NCI-H1105 (cell line): ENCODE measurements around the gene MRPL28.
"Not testable (repeated sequence)": the region's sequence is repeated elsewhere in the genome, so short reads cannot be mapped to it uniquely, and the experiment has no call there.

Source experiments
- DNase-seq: peaks from one replicate; lab custom pipeline; 2025; lab: John Stamatoyannopoulos, UW

MRPL28 gene

DNA sequence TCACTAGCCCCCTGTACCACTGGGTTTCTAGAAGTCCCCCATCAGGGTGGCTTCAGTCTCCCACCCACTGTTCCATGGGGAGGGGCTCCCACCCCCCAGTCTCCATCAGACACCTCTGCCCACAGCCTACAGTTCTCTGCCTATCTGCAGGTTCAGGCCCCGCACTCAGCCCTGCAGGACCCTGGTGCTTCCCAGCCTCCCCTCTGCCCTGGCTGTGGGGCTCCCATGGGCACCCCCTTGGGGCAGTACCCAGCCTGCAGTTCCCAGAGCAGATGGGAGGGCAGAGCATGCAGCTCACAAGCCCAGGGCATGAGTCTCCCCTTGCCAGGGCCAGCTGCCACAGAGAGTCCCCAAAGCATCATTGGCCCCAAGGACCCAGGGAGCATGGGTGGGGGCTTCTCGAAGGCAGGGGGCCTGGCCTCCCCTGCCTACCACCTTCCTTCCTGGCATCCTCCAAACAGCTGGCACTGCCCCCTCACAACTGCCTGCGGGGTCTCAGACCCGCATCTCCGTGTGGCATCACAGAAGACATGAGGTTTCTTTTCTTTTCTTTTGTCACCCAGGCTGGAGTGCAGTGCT lies 2.8 kb upstream of the MRPL28 start:
- no peak for DNase-seq

DNA sequence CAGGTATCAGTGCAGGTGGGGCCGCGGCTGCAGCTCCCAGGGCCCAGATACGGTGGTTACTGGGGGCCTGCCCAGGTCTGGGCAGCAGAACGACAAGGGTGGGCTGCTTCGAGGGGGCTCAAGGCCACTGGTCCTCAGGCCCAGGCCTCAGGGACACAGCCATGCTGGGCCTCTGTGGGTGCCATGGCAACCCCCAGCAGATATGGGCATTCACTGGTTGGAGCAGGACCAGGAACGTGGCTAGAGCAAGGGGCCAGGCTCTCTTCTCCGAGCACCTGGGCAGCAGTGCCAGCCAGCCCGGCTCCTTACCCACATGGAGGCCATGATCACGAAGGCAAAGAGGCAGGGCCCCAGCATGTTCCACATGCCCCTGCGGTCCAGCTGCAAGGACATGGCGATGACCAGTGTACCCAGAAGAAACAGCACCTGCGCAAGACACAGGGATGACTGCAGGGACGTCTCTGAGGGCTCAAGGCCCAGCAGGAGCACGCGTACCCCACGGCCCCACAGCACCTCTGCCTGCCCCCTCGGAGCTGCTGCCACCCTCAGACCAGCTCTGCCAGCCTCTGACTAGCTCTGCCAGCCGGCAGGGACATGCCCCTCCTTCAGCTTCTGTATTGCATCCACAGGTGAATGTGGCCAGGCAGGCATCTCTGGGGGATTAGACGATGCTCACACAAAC lies 2.1 kb upstream of the MRPL28 start:
- DNase-seq = no peak

DNA sequence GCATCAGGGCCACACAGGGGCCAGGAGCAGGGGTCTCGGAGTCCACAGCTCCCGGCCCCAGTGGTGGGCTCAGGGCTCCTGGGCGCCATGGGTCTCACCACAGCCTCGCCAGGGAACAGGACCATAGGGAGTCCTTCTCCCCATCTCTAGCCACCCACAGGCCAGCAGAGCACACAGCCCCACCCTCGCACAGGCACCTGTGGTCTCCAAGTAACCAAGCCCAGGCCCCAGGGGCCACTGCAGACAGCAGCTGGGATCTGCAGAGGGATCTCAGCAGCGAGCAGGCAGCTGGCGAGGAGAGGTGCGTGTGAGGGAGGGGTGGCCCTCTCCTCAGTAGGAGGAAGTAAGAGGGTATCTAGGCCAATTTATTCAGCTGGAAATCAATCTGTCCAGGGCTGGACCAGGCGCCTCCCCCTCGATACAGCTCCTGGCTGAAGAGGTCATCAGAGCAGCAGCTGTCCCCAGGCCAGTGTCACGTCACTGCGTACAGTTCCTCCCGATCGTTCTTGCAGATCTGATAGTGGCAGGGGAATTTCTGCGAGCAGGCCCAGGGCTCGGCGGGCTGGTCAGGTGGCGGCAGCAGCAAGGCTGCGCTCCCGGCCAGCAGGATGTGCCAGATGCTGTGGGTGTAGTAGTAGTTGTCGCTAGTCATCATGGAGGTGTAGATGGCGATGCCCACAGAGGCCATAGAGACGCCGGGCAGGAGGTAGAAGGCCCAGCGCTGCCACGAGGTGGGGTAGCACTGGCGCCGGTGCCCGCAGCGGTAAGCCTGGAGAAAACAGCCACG lies 1.4 kb upstream of the MRPL28 start:
- no peak for DNase-seq

DNA sequence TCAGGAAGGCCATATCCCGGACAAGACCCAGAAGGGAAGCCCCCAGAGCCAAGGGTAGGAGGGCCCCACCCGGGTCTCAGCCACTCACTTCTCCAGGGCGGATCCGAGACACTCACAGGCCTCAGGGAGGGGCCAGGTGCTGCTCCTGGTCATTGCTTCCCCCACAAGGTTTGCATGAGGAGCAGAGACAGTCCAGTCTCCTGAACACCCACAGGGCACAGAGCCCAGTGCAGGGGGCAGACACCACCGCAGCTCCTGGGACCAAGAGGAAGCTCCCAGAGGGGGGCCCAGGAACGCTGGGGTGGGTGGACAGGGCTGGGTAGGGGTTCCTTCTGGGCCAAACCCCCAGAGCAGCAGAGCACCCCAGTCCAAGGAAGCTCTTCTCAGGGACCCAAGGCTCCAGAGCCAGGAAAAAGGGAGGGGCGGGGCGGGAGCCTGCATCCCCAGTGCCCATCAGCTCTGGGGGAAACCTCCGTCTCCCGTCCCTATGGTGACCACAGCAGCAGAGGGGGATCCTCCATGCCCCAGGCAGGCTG lies 709 bp upstream of the MRPL28 start:
- no peak for DNase-seq

DNA sequence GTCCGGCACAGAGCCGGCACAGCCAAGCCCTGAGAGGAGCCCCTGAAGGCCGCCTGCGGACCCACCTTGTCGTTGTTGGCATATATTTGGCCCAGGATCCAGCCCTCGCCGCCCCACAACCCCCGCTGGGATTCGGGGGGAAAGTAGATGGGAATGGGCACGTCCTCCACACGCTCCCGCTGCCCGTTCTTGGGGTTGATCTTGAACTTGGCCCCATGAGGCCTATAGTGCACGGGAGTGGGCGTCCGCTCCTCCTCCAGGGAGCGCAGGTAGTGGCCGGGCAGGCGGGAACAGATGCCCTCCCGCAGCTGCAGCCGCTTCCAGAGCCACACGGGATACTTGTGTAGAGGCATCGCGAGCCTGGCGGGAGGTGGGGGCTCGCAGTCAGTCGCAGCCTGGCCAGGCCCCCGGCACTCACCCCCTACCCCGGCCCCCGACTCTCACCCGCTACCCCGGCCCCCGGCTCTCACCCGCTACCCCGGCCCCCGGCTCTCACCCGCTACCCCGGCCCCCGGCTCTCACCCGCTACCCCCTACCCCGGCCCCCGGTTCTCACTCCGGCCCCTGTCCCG lies 387 bp downstream of the MRPL28 start:
- DNase-seq = no peak

DNA sequence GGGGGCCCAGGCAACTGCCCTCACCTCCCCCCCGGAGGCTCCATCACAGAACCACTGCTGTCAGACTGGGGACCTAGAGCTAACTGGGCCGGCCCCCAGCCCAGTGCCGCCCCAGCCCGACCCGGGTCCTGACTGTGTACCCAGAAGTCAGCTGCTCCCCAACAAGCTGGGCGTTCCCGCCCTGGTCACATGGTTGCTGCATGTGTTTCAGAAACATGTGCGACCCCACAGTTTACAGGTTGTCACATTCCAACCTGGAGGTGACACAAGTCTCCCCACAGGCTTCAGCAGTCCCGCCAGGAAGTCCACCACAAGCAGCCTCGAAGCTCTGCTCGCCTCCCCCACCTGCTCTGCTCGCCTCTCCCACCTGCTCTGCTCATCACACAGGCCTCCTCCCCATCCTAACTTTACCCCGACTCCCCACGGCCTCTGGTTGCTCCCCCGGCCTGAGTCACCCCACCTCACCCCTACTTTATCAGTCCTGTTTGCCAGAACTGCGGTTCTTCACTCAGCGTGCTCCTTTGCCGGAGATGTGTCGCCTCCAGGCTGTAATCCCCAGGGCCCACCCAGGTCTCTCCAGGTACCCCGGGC lies 968 bp downstream of the MRPL28 start:
- no peak for DNase-seq

DNA sequence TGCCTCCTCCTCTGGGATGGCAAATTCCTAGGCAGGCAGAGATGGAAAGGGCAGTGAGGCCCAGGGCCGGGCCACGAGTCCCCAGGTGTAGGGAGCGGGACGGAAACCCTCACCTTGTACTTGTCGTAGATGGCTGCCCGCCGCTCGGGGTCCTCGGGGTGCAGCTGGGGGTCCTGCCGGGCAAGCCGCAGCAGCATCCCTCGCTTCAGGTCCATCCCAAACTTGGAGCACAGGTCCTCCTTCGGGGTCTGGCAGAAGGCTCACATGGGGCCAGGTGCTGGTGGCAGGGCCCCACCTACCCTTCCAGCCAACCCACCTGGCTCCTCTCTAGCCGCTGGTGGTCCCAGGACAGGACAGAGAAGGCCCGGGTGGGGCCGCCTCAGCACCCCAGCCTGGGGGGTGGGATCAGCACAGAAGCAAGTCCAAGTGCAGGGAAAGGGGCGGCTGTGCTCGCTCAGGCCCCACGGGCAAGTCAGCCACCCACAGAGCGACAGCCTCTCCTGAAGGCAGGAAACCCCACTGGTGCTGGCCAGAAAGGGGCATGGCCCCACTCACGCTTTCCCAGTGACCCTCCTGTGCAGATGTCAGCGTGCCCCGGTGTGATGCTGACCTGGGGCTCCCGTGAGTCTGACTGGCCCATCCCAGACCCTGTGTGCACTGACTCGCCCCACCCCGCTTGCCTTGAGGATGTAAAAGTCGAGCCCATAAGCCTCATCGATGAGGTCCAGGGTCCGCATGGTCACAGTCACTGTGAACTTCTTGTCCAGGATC lies 1.8 kb downstream of the MRPL28 start:
- DNase-seq = no peak

DNA sequence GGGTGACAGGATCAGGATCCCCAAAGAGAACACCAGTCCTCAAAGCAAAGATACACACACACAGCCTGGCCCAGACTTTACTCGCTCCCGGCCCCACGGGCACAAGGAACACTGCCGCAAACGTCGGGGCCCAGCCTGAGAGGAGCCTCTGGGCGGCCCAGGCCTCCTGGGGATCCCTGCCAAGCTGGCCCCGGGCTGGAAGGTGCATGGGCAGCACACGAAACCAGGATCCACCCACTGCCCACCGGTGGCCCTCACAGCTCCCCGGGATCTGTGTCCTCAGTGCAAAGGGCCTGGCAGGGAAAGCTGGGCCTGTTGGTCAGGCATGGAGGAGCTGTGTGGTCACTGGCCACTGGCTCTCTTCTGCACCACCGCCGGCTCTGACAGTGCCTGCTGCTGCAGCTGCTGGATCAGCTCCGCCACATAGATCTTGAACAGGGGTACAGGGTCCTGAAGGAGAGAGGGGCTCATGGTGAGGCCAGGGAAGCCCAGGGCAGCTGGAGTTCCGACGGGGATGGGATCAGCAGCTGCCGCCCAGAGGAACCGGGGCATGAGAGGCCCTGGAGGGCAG lies 2.9 kb downstream of the MRPL28 start:
- no peak for DNase-seq

DNA sequence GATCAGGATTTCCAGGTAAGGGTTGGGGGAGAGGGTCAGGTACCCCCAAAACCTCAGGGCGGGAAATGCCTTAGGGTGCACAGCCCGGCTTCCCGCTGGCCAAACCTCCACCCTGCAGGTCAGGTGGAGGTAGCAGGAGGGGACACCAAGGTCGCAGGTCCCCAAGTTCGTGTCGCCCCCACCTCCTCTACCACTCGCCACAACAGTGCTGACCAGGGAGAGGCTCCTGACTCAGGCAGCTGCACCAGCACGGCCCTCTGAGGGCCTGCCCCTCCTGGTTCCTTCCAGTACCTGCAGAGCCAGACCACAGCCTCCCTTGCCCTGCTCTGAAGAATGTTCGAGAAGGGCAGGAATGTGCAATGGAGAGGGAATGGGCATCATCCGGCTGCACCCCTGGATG lies 3.9 kb downstream of the MRPL28 start:
- DNase-seq = no peak

DNA sequence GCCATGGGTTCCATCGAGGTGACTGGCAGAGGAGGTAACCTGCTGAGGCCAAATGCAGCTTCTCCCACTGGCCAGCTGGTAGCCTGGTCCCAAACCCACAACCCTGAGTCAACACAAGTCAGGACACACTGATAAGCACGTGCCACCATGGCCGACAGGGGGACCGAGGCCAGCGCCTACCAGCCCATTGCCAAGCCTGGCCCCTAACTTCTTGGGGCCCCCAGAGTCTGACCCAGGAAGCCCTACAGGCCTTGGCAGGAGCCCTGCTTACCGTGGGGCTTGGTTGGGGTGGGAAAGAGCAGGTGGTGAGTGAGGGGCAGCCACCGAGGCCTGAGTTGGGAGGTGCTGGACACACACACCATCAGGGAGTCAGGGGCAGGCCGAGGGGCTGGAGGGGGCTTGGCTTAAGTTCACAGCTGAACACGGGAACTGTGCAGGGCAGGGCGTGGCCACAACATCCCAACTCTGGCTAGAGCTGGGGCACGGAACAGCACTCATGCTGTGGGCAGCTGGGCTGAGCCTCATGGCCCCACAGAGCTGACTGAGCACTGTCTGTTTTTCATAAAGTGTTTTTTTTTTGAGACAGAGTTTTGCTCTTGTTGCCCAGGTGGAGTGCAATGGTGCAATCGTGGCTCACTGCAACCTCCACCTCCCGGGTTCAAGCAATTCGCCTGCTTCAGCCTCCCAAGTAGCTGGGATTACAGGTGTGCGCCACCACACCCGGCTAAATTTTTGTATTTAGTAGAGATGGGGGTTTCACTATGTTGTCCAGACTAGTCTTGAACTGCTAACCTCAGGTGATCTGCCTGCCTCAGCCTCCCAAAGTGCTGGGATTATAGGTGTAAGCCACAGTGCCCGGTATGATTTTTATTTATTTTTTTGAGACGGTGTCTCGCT lies 5.5 kb downstream of the MRPL28 start:
- DNase-seq = no peak

DNA sequence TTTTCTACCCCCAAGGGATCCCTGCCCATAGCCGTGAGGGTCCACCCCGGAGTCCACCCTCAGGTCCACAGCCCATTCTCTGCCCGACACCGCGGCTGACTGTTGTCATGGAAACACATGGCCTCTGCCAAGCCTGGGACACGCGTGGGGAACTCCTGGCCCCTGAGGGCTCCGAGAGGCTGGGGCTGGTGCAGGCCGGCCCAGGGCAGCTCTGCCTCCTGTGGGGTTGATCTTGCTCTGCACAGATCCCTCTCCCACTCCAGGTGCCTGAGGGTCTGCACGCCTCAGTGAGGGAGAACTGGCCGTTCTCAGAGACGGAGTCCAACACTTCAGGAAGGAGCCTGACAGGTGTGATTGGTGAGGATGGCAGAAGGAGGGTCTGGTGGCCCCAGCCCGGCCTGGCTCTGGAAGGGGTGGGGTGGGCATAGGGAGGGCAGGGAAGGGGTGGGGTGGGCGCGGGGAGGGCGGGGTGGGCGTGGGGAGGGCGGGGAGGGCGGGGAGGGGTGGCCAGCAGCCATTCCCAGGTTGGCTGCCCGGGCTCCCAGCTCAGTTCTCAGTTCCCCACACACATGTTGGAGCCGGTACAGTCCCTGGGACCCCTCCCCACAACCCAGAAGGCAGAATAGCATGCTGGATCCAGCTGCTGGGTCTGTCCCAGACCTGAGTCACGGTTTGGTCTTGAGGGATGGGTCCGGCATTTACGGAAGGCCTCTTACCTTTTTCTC lies 6.4 kb downstream of the MRPL28 start:
- DNase-seq = no peak

DNA sequence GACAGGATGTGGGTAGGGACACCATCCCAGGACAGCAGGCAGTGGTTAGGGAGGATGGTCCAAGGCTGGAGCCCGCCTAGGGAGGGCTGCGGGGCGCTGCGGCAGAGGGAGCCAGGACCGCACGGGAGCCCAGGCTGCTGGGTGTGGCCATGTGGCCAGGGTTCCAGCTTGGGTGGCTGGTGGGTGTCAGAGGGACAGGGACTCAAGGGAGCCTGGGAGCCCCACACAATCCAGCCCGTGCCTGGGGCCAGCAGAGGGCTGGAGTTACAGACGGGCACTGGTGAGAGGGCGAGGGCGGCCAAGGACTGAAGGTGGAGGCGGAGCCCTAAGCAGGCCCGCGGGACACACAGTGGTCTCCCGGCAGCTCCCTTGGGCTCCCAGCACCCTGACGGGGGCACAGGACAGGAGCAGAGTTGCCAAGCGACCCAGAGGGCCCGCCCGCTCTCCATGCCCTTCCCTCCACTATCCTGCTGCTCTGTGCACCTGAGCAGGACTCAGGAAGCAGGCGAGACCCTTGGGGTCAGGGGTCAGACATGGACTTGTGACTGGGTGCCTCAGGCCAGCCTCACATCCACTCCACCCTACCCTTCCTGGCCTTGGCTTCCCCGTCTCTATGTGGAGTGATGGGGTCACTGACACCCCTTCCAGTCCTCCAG lies 7.1 kb downstream of the MRPL28 start:
- DNase-seq = no peak

DNA sequence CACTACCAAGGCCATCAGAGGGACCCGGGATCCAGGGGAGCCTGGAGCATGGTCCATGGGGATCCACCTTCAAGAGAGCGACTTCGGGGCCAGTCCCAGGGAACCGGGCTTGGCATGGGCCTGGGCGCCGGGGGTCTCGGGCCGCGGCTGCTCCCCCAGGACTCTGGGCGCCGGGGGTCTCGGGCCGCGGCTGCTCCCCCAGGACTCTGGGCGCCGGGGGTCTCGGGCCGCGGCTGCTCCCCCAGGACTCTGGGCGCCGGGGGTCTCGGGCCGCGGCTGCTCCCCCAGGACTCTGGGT lies 7.7 kb downstream of the MRPL28 start:
- DNase-seq = not testable (repeated sequence)

DNA sequence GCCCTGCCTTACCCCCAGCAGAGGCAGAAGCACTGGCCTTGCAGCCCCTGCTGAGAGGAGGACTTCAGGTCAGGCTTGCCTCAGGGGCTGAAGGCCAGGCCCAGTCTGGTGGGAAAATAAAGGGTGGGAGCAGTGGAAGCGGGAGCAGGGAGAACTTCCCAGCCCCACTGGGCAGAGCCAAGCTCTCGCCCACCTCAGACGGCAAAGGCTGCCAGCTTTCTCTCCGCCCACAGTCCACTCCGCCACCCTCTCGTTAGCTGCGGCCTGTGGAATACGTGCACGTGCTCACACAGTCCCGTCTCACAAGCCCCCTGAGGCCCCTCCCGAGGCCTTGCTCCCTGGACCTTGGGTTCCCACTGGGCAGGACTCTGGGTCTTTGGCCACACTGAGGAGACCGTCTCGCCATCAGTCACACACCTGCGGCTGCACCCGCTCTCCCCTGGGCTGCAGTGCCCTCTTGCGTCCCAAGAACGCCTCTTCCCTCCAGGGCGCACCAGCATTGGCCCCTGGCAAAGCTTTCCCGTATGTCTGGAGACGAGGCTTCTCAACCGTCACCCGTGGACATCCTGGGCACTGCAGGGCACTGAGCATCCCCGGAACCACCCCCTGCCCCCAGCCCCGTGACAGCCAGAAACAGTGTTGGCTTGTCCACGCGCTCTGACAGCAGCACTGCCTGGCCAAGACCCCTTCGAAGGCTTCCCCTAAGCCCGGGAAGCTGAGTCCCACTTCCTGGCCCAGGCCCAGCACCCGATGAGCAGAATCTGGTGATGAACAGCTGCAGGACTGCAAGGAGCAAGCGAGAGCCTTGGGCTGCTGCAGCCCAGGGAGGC lies 8.3 kb downstream of the MRPL28 start:
- DNase-seq = peak; percentile 58

DNA sequence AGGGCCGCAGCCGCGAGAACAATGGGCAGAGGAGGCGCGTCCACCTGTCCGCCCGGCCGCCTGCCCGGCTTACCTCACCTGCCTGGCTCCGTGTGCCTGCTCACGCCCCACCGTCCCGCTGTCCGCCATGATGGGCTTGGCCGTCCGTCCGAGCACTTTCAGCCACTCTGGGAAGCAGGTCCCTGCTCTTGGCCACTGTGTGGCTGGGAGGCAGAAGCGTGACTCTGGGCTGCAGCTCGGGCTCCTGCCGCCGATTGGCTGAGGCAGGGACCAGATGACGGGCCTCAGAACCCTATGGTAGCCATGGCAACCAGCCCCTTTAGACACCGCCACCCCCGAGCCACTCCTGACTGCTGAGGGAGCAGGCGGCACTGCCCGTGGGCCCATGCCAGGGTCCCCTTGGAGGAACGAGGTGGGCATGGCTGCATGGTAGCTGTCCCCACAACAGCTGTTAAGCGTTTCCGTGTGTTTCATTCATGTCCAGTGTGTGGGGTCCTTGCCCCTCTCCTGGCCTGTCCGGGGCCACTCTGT lies 8.9 kb downstream of the MRPL28 start:
- no peak for DNase-seq

DNA sequence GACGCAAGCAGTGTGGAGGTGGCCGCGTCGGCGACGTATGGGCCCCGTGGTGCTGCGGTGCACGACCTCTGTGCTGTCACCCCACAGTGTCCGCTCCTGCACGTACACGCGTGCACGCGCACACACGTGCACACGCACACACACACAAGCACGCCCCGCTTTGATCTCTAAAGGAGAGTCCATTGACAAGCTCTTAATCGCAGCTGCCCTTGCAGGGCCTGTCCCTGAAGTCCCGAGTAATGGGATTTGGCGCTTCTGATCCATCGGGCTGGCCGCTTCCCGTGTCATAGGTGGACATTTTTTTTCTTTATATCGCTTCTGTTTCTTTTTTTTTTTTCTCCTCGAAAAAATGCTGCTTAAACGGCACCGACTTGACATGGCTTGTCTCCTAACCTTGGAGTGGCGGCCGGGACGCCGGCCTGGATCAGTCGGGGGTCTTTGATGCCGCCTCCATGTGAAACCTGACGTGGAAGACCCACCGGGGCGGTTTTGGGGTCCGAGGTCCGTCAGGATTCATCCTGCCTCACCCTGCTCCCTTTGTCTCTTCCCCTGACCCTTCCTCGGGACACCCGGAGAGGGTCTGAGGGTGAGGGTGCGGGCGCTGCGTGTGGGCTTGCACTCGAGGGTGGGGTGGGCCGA lies 9.5 kb downstream of the MRPL28 start:
- DNase-seq = no peak

DNA sequence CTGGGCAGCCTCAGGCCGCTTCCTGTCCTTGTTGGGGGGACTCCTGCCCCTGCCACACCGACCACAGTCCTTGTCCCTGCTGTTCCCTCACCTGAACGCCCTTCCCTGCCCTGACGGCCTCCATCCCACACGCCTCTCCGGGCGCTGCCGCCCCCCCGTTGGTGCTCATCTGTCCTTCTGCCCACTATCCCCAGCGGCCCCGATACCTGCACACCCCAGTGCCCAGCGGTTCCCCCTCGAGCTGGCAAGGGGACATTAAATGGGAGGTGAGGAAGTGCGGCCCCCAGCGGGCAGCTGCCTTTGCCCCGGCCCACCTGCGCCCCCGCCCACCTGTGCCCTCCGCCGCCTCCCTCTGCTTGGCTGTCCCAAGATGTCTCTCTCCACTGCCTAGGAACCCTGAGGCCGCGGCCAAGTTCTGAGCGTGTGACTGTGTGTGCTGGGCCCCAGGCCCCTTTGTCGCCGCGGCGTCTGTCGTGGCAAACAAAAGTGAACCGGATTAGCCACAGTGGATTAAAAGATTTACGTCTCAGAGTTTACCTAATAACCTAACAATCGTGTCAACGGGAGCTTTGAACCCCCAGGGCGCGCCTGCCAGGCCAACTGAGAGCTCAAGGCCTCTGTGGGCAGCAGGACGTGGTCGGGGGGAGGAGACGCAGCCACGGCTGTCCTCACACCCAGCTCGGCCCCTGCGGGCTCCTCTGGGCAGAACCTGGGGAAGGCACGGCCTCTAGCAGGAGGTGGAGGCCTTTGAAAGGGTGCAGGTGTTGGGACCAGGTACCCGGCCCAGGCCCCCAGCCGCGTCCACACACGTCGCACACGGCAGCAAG lies 10.3 kb downstream of the MRPL28 start:
- no peak for DNase-seq
